ENCODE results near the gene NXPH4.

DNA sequence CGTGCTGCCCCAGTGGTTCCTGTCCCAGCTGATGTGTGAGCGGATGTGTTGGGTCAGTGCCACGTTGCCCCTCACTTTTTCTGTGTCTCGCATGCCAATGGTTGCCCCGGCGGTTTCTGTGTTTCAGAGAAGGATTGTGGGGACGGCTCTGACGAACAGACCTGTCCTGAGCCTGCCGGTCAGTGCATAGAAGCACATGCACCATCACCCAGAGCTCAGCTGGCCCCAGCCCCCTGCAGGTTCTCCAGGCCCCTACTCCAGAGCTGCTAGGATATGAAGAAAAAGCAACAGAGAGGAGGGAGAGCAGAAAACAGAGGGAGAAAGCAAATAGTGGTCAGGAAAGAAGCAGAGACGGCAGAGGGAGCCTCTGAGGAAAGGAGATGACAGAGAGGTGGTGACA, 48.5 kb upstream of the NXPH4 start:
- TF ChIP-seq, protein P1, sequence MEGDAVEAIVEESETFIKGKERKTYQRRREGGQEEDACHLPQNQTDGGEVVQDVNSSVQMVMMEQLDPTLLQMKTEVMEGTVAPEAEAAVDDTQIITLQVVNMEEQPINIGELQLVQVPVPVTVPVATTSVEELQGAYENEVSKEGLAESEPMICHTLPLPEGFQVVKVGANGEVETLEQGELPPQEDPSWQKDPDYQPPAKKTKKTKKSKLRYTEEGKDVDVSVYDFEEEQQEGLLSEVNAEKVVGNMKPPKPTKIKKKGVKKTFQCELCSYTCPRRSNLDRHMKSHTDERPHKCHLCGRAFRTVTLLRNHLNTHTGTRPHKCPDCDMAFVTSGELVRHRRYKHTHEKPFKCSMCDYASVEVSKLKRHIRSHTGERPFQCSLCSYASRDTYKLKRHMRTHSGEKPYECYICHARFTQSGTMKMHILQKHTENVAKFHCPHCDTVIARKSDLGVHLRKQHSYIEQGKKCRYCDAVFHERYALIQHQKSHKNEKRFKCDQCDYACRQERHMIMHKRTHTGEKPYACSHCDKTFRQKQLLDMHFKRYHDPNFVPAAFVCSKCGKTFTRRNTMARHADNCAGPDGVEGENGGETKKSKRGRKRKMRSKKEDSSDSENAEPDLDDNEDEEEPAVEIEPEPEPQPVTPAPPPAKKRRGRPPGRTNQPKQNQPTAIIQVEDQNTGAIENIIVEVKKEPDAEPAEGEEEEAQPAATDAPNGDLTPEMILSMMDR (conservative IDR thresholded peaks at IDR 0.05), result no peak
- TF ChIP-seq EZH2 (IDR thresholded peaks at IDR 0.05; ENCODE audit: low read depth), result no peak

Data from PC-9 (cell line).